Activated CD4-positive, alpha-beta memory T cell treated with anti-CD3 and anti-CD28 coated beads, Interleukin-2, amount 10 ng/mL, durations not matched to agents 7 days and 5 days (primary cell): ENCODE measurements around the gene SLC35A4. TPM values are rescaled to one million over a fixed set of nuclear protein-coding genes. Genes with fewer than 3 reads are reported as not detected.
A peak's percentile ranks its signal among the peaks of the same experiment; 100 is the strongest.

ENCODE experiments used
- CTCF ChIA-PET: fragments of 350-600 bp; sonication (Branson Sonifier 250); formaldehyde crosslinking; loops from one replicate; lab custom pipeline; 2021; ENCODE audit warnings: antibody characterized with exemption, inconsistent platforms; lab: Charles Lee
- POLR2A ChIA-PET: fragments of 350-600 bp; sonication (Branson Sonifier 250); formaldehyde crosslinking; loops from one replicate; lab custom pipeline; 2021; ENCODE audit warnings: antibody characterized with exemption; lab: Charles Lee
- DNase-seq: peaks from one replicate; pipeline ENCODE4 v3.0.0-alpha.2; 2020
- H3K27ac Mint-ChIP-seq: one replicate; pipeline ENCODE4 v1.8.0; 2021; ENCODE audit warnings: mild to moderate bottlenecking, mixed read lengths
- H3K27me3 Mint-ChIP-seq: one replicate; pipeline ENCODE4 v1.8.0; 2021; ENCODE audit warnings: mixed read lengths
- H3K36me3 Mint-ChIP-seq: one replicate; pipeline ENCODE4 v1.8.0; 2021; ENCODE audit warnings: low read depth, mixed read lengths
- H3K4me1 Mint-ChIP-seq: one replicate; pipeline ENCODE4 v1.8.0; 2021; ENCODE audit warnings: mixed read lengths
- H3K4me3 Mint-ChIP-seq: one replicate; pipeline ENCODE4 v1.8.0; 2021; ENCODE audit warnings: mild to moderate bottlenecking, mixed read lengths
- H3K9me3 Mint-ChIP-seq: one replicate; pipeline ENCODE4 v1.8.0; 2021; ENCODE audit warnings: mixed read lengths
- total RNA-seq, 2 experiments: library from RNA; stranded (reverse); gene quantifications; one replicate each; pipeline ENCODE4 v1.2.3, GENCODE V29; 2021

The SLC35A4 gene
- total RNA-seq, 2 experiments from 2014 or later = 78.9 to 82.1 TPM

GRCh38 chr5:140549237-140550144, 15.1 kb upstream of the SLC35A4 start:
- CTCF ChIA-PET = no interaction called here
- Mint-ChIP-seq H3K4me3 (no peak overlapping the region), H3K9me3 (no peaks in the 10 kb centered on the region), H3K27ac (peak overlapping the region; percentile 83), H3K27me3 (no peaks in the 10 kb centered on the region), H3K4me1 (peaks cover 74% of the 10 kb centered on the region), H3K36me3 (peaks cover 61% of the 10 kb centered on the region)
- POLR2A ChIA-PET = interaction anchor here (1.0 to 5.8 kb wide), 5 partner anchors 11 to 98 kb away, joined by 3 to 101 read pairs (median 6); partner anchors contain the start of genes APBB3, IK, NDUFA2 and SLC35A4
- DNase-seq = no peak

- H3K4me1 Mint-ChIP-seq = peaks cover 82% of the 10 kb centered on the region
- no peak for DNase-seq
- no peak overlapping the region for H3K4me3 Mint-ChIP-seq
- H3K27ac Mint-ChIP-seq = peak overlapping the region; percentile 55
- no peaks in the 10 kb centered on the region for H3K9me3 Mint-ChIP-seq
- ChIA-PET CTCF (interaction anchor here (1.3 kb wide), 1 partner anchor 83 kb away, joined by 3 read pairs; the partner anchor contains the start of gene CD14), POLR2A (interaction anchor here (0.7 to 5.8 kb wide), 4 partner anchors 10 to 149 kb away, joined by 3 to 101 read pairs (median 4); partner anchors contain the start of genes APBB3, IK, NDUFA2 and SLC35A4)
- H3K36me3 Mint-ChIP-seq = peaks cover 62% of the 10 kb centered on the region
- no peaks in the 10 kb centered on the region for H3K27me3 Mint-ChIP-seq
Observed at GRCh38 chr5:140550147-140551079, 14.2 kb upstream of the SLC35A4 start.

- H3K27me3 Mint-ChIP-seq = no peaks in the 10 kb centered on the region
- no peaks in the 10 kb centered on the region for H3K9me3 Mint-ChIP-seq
- no peak for DNase-seq
- no peak overlapping the region for H3K27ac Mint-ChIP-seq
- ChIA-PET CTCF (no interaction called here), POLR2A (interaction anchor here (1.0 to 5.8 kb wide), 4 partner anchors 9 to 150 kb away, joined by 3 to 101 read pairs (median 4); partner anchors contain the start of genes ANKHD1, APBB3, HARS1 and HARS2)
- no peak overlapping the region for H3K4me3 Mint-ChIP-seq
- peaks cover 88% of the 10 kb centered on the region for H3K4me1 Mint-ChIP-seq
- peaks cover 72% of the 10 kb centered on the region for H3K36me3 Mint-ChIP-seq
Observed at GRCh38 chr5:140551872-140552271, 12.8 kb upstream of the SLC35A4 start.

- no peak for DNase-seq
- no peaks in the 10 kb centered on the region for H3K9me3 Mint-ChIP-seq
- ChIA-PET POLR2A (interaction anchor here (1.3 to 1.6 kb wide), 2 partner anchors 10 to 94 kb away, joined by 3 to 6 read pairs; partner anchors contain the start of genes APBB3, IK, NDUFA2 and SLC35A4), CTCF (interaction anchor here (1.4 kb wide), 1 partner anchor 81 kb away, joined by 4 read pairs; no protein-coding TSS in a partner anchor)
- peaks cover 81% of the 10 kb centered on the region for H3K4me1 Mint-ChIP-seq
- peaks cover 79% of the 10 kb centered on the region for H3K36me3 Mint-ChIP-seq
- no peaks in the 10 kb centered on the region for H3K27me3 Mint-ChIP-seq
- no peak overlapping the region for H3K4me3 Mint-ChIP-seq
- H3K27ac Mint-ChIP-seq = peak overlapping the region; percentile 61
Observed at GRCh38 chr5:140553657-140554056, 11.0 kb upstream of the SLC35A4 start.

- DNase-seq = no peak
- Mint-ChIP-seq H3K4me1 (peaks cover 73% of the 10 kb centered on the region), H3K27ac (peak overlapping the region; percentile 27), H3K9me3 (no peaks in the 10 kb centered on the region), H3K36me3 (peaks cover 72% of the 10 kb centered on the region), H3K27me3 (no peaks in the 10 kb centered on the region), H3K4me3 (no peak overlapping the region)
- POLR2A ChIA-PET = interaction anchor here (0.6 to 1.3 kb wide), 2 partner anchors 14 to 93 kb away, joined by 3 to 4 read pairs; partner anchors contain the start of genes IK and NDUFA2
- CTCF ChIA-PET = no interaction called here
Observed at GRCh38 chr5:140554454-140554853, 10.2 kb upstream of the SLC35A4 start.

GRCh38 chr5:140555747-140556312, 8.8 kb upstream of the SLC35A4 start:
- Mint-ChIP-seq H3K27ac (peak overlapping the region; percentile 79), H3K4me3 (peak overlapping the region; percentile 83), H3K36me3 (peaks cover 61% of the 10 kb centered on the region), H3K27me3 (no peaks in the 10 kb centered on the region), H3K4me1 (peaks cover 59% of the 10 kb centered on the region), H3K9me3 (no peaks in the 10 kb centered on the region)
- POLR2A ChIA-PET = interaction anchor here (0.6 to 10.7 kb wide), 5 partner anchors 7 to 90 kb away, joined by 3 to 101 read pairs (median 3); partner anchors contain the start of genes EIF4EBP3, IK and NDUFA2
- DNase-seq = no peak
- CTCF ChIA-PET = interaction anchor here (0.6 to 0.8 kb wide), 2 partner anchors 9 to 198 kb away, joined by 3 to 4 read pairs; no protein-coding TSS in a partner anchor

GRCh38 chr5:140556438-140556837, 8.2 kb upstream of the SLC35A4 start:
- ChIA-PET POLR2A (interaction anchor here (1.0 to 10.7 kb wide), 6 partner anchors 7 to 155 kb away, joined by 3 to 101 read pairs (median 15); partner anchors contain the start of genes ANKHD1, EIF4EBP3, IK and NDUFA2), CTCF (interaction anchor here (0.6 to 1.1 kb wide), 3 partner anchors 9 to 317 kb away, joined by 3 to 4 read pairs (median 4); no protein-coding TSS in a partner anchor)
- H3K4me3 Mint-ChIP-seq = peak overlapping the region; percentile 83
- peak overlapping the region; percentile 79 for H3K27ac Mint-ChIP-seq
- H3K36me3 Mint-ChIP-seq = peaks cover 55% of the 10 kb centered on the region
- no peaks in the 10 kb centered on the region for H3K9me3 Mint-ChIP-seq
- DNase-seq = no peak
- H3K27me3 Mint-ChIP-seq = no peaks in the 10 kb centered on the region
- H3K4me1 Mint-ChIP-seq = peaks cover 56% of the 10 kb centered on the region

GRCh38 chr5:140557136-140557805, 7.4 kb upstream of the SLC35A4 start, which contains the start of gene SRA1:
TSS of gene SRA1 (minus strand) at chr5:140557473. CDS start at chr5:140557452, 21 bp downstream.
- POLR2A ChIA-PET = interaction anchor here (0.8 to 10.7 kb wide), 11 partner anchors 8 to 156 kb away, joined by 3 to 101 read pairs (median 8); partner anchors contain the start of genes ANKHD1, EIF4EBP3, IK and NDUFA2
- H3K27me3 Mint-ChIP-seq = no peaks in the 10 kb centered on the region
- CTCF ChIA-PET = interaction anchor here (1.0 to 1.5 kb wide), 5 partner anchors 9 to 318 kb away, joined by 3 to 6 read pairs (median 4); partner anchors contain the start of gene EIF4EBP3
- peaks cover 50% of the 10 kb centered on the region for H3K4me1 Mint-ChIP-seq
- peaks cover 46% of the 10 kb centered on the region for H3K36me3 Mint-ChIP-seq
- H3K4me3 Mint-ChIP-seq = peak within 1 kb of the TSS; percentile 83
- peak; percentile 91 for DNase-seq
- H3K9me3 Mint-ChIP-seq = no peaks in the 10 kb centered on the region
- H3K27ac Mint-ChIP-seq = peak within 1 kb of the TSS; percentile 79

GRCh38 chr5:140557965-140558364, 6.7 kb upstream of the SLC35A4 start:
- Mint-ChIP-seq H3K9me3 (no peaks in the 10 kb centered on the region), H3K4me3 (peak overlapping the region; percentile 83), H3K36me3 (peaks cover 41% of the 10 kb centered on the region), H3K4me1 (peaks cover 52% of the 10 kb centered on the region), H3K27me3 (no peaks in the 10 kb centered on the region), H3K27ac (peak overlapping the region; percentile 79)
- POLR2A ChIA-PET = interaction anchor here (0.8 to 10.7 kb wide), 11 partner anchors 8 to 156 kb away, joined by 3 to 101 read pairs (median 8); partner anchors contain the start of genes ANKHD1, EIF4EBP3, IK and NDUFA2
- DNase-seq = no peak
- CTCF ChIA-PET = interaction anchor here (0.6 to 1.5 kb wide), 3 partner anchors 10 to 77 kb away, joined by 3 to 5 read pairs (median 3); no protein-coding TSS in a partner anchor

- H3K27me3 Mint-ChIP-seq = no peaks in the 10 kb centered on the region
- H3K36me3 Mint-ChIP-seq = peaks cover 36% of the 10 kb centered on the region
- peaks cover 51% of the 10 kb centered on the region for H3K4me1 Mint-ChIP-seq
- H3K27ac Mint-ChIP-seq = peak overlapping the region; percentile 79
- no peak overlapping the region for H3K4me3 Mint-ChIP-seq
- no peaks in the 10 kb centered on the region for H3K9me3 Mint-ChIP-seq
- CTCF ChIA-PET = interaction anchor here (0.6 to 1.9 kb wide), 3 partner anchors 10 to 13 kb away, joined by 3 to 4 read pairs (median 3); partner anchors contain the start of gene EIF4EBP3
- POLR2A ChIA-PET = interaction anchor here (2.1 to 10.7 kb wide), 4 partner anchors 10 to 157 kb away, joined by 10 to 101 read pairs (median 18); partner anchors contain the start of genes ANKHD1, EIF4EBP3, IK and NDUFA2
- DNase-seq = no peak
Observed at GRCh38 chr5:140558542-140558941, 6.1 kb upstream of the SLC35A4 start.
